Measurements from ENCODE around the gene PBLD.
"Not testable (repeated sequence)": the region's sequence is repeated elsewhere in the genome, so short reads cannot be mapped to it uniquely, and the experiment has no call there.

The PBLD gene

GRCh38 chr10:68277814-68278213 lies 54.9 kb downstream of the PBLD start:
- DNase-seq, result not testable (repeated sequence)

GRCh38 chr10:68276224-68276623 lies 56.5 kb downstream of the PBLD start:
- no peak for DNase-seq

- DNase-seq, result no peak
These were observed 57.1 kb downstream of the PBLD start for GRCh38 chr10:68275600-68276126.

GRCh38 chr10:68272833-68273232 lies 59.9 kb downstream of the PBLD start:
- DNase-seq, result no peak

- DNase-seq, result no peak
These were observed 61.4 kb downstream of the PBLD start for GRCh38 chr10:68271196-68271882.

GRCh38 chr10:68269562-68270290 lies 63.0 kb downstream of the PBLD start:
- DNase-seq, result no peak

- DNase-seq, result no peak
These were observed 71.4 kb downstream of the PBLD start for GRCh38 chr10:68261132-68261856.

GRCh38 chr10:68253346-68253745 lies 79.4 kb downstream of the PBLD start:
- DNase-seq, result no peak

GRCh38 chr10:68251625-68252495 lies 80.9 kb downstream of the PBLD start:
- DNase-seq, result no peak

- DNase-seq, result no peak
These were observed 81.6 kb downstream of the PBLD start for GRCh38 chr10:68251151-68251550.

- no peak for DNase-seq
These were observed 83.4 kb downstream of the PBLD start for GRCh38 chr10:68249297-68249696.

- no peak for DNase-seq
These were observed 84.8 kb downstream of the PBLD start for GRCh38 chr10:68247931-68248330.

- not testable (repeated sequence) for DNase-seq
These were observed 86.3 kb downstream of the PBLD start for GRCh38 chr10:68246397-68246796.

- no peak for DNase-seq
These were observed 90.7 kb downstream of the PBLD start for GRCh38 chr10:68242051-68242450.

GRCh38 chr10:68239596-68240150 lies 93.1 kb downstream of the PBLD start:
- DNase-seq, result no peak

GRCh38 chr10:68239069-68239468 lies 93.7 kb downstream of the PBLD start:
- no peak for DNase-seq

GRCh38 chr10:68238371-68238770 lies 94.4 kb downstream of the PBLD start:
- DNase-seq, result no peak

GRCh38 chr10:68237173-68237572 lies 95.6 kb downstream of the PBLD start:
- no peak for DNase-seq

- DNase-seq, result no peak
These were observed 97.1 kb downstream of the PBLD start for GRCh38 chr10:68235581-68235980.

GRCh38 chr10:68235111-68235510 lies 97.6 kb downstream of the PBLD start:
- DNase-seq, result no peak

- DNase-seq, result no peak
These were observed 99.7 kb downstream of the PBLD start for GRCh38 chr10:68233046-68233445.

Data from CD4-positive, alpha-beta T cell treated with Interferon gamma for 1 hour (primary cell).